NCI-H1417 treated with DMSO at 0.1 percent for 48 hours (cell line): Measurements from ENCODE around the gene POSTN.

ENCODE experiments used
- DNase-seq: peaks from one replicate; lab custom pipeline; 2025; lab: John Stamatoyannopoulos, UW

The POSTN gene

GRCh38 chr13:37598597-37598996 is at the start of gene POSTN:
Gene POSTN, minus strand, starts transcription at chr13:37598768. Its CDS starts 42 bp downstream, at chr13:37598726.
- no peak for DNase-seq

GRCh38 chr13:37647031-37647650 is 48.6 kb upstream of the POSTN start:
- DNase-seq: no peak

- DNase-seq: no peak
Observed at GRCh38 chr13:37646531-37646930, 48.0 kb upstream of the POSTN start.

DNA sequence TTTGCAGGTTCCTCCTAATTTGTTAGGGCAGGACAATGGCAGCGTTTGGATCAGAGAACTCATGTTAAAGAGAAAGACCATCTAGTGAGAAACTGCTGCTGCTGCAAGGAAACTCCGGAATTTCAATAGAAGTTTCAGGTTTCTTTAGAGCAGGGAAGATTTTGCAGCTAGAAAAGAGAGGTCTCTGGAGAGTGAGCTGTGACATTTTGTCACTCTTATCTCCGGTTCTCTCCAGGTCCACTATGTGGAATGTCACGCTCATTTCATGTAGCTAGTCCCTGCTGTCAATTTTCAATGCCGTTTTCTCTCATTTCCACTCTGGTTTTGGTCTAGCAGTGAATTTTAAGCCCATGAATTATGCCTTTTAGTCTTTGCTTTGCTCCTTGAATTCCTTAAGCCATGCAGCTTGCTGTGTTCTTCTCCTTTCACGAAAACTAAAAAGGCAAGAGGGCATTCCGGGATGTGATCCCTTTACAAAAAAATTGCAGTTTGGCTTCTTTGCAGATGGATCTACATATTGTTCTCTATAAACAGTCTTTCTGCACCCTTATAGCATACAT is 46.7 kb upstream of the POSTN start:
- no peak for DNase-seq

DNA sequence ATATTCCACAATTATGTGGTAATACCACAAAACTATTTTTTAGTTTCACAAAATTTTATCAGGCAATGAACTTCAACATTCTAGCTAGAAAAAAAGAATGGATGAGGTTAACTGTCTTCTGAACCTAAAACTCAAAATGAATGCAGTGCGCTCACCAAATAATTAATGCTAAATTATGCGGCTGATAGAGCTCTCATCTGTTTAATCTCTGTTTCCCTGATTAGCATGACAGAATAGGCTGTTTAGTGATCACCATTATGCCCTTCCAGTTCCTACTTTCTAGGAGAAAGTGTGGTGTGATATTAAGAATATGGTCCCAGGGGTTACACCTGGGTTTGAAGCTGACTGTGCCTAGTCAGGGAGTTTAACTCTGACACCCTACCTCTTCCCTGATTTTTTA is 42.8 kb upstream of the POSTN start:
- DNase-seq: no peak

DNA sequence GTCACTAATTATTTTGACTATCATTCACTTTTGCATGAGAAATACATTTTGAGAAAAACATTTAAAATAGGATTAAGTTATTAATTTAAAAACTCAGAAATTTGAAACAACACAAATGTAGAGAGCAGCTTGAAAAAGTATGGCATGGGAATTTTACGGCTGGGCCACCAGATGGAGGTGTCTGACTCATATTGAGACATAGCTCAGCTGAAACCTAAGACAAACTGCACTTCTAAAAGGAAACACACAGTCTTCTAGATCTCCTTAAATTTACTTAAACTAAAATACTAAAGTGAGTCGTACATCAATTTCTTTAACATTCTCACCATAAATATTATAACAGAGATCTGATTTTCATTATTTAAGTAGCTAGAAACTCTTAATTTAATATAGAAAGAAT is 41.9 kb upstream of the POSTN start:
- no peak for DNase-seq

DNA sequence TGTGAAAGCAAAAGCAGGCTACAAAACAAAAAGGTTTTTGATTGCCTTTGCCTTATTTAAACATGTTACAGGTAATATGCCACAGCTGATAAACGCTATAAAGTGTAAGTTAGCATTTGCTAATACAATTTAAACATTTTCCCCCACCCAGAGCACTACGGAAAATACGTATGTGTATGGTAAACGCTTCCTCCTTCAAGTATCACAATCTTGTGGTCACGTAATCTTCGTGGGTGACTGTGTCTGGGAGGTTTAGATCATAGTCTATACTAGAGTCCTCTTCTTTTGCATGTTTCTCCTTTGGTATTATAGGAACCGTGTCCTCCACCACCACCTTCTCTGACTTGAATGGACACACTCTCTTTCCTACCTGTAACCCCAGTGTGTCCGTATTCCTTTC is 38.1 kb upstream of the POSTN start:
- no peak for DNase-seq

GRCh38 chr13:37632294-37632693 is 33.7 kb upstream of the POSTN start:
- DNase-seq: no peak

DNA sequence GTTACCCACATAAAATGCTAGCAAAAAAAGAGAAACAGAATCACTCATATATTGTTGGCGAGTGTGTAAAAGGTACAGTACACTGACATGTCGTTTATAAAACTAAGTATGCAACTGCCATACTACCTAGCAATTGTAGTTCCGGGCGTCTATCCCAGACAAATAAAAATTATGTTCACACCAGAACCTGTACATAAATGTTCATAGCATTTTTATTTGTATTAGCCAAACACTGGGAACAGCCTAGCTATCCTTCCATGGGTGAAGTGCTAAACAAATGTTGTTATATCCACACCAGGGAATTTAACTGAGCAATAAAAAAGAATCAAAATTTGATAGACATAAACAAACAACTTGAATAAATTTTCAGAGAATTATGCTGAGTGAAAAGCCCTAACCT is 28.9 kb upstream of the POSTN start:
- DNase-seq: no peak

DNA sequence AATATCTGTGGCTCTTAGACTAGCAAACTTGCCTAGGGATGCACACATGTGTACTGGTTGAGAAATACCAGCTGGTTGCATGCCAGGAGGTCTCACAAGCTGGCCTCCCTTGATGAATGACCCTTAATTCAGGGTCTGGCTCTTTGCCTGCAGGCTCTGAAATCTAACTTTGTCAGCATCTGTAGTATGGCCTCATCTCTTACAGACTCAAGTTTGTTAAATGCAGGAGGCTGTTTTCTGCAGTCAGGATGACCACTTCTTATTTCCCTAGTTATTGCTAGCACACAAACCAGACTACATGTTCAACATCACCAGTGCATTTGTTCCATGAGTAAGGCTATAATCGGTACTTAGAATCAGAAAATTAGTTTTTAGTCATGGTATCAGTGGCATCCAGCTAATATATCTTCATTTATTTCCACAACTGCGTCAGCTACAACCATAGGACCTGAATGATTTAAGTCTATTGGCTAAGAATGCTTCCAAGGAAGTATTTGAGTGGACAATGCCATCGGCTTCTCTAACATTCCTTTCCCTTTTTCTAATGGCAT is 23.3 kb upstream of the POSTN start:
- no peak for DNase-seq

- DNase-seq: no peak
Observed at GRCh38 chr13:37618554-37618953, 20.0 kb upstream of the POSTN start.

- DNase-seq: no peak
Observed at GRCh38 chr13:37617173-37617572, 18.6 kb upstream of the POSTN start.

GRCh38 chr13:37616131-37616530 is 17.6 kb upstream of the POSTN start:
- DNase-seq: no peak

DNA sequence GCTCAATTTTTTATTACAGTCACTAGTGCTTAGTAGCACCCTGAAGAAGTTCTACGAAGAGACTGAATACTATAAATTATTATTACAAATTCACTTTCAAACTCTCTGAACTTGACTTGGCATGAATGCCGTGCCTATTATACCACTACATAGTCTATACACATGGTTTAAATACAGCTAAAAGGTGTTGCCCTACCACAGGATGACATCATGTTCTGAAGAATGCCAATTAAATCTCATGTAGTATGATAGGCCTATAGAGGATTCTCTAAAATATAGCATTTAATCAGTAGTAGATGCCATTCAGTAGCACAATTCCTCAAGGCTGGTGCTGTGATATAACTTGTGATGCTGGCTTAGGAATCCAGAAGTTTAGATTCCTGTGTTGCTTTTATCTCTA is 16.7 kb upstream of the POSTN start:
- DNase-seq: no peak

DNA sequence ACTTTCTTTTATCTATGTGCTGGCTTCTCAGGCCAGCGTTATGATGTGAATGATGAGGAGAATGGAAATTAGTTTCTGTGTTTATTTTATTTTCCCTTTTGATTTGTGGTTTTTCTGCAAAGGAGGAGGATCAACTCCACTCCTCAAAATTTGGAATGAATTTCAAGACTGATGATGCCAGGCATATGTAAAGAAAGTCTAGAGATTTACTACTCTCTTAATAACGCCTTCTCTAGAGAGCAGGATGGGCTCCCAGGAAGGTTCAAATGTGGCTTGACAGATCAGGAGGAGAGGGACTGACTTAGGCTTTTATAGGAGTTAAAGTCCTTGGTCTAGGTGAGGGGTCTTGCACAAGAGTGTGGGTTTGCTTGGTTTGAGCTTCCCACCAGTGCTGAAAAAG is 15.1 kb upstream of the POSTN start:
- DNase-seq: no peak

DNA sequence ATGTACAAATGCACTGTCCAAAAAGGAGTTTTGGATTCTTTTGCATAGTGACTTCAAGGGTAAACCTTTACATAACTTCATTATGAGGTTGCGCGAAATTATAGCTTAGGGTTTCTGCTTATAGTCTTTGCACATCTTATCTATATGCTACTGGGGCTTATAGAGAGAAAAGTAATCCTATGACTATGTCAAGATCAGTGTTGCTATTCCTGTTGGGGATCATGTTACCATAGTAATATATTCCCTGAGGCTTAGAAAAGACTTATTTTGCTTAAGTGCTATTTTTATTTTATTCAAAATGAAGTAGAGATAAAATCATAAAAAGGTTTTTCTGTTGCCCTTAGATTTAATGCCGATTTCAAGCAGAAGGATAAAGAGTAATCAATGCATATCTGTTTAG is 14.7 kb upstream of the POSTN start:
- no peak for DNase-seq

DNA sequence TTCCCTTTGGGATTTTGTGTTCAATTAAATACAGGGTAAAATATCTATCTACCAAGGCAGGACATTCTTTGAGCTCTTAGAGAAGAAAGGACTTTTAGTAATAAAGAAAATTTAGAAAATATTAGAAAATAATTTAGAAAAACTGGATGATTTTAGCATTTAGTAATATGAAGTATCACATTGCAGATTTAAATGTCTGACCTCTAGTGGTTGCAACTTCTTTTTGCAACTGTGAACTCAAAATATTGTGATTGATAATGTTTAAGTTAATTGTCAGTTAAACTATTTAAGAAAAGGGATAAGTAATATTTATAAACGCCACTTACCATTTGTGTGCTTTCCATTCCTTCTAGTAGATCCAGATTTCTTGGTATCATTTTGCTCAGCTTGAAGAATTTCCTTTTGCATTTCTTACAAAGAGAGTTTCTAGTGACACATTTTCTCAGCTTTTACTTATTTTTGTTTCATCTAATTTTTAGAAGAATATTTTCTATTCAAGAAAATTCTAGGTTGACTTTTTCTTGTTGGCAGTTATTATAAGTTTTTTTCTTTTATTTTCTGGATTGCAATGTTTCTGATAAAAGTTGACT is 10.3 kb upstream of the POSTN start:
- no peak for DNase-seq

- DNase-seq: no peak
Observed at GRCh38 chr13:37602733-37603381, 4.3 kb upstream of the POSTN start.

- DNase-seq: no peak
Observed at GRCh38 chr13:37601648-37602440, 3.3 kb upstream of the POSTN start.

- DNase-seq: no peak
Observed at GRCh38 chr13:37599519-37599918, 951 bp upstream of the POSTN start.

DNA sequence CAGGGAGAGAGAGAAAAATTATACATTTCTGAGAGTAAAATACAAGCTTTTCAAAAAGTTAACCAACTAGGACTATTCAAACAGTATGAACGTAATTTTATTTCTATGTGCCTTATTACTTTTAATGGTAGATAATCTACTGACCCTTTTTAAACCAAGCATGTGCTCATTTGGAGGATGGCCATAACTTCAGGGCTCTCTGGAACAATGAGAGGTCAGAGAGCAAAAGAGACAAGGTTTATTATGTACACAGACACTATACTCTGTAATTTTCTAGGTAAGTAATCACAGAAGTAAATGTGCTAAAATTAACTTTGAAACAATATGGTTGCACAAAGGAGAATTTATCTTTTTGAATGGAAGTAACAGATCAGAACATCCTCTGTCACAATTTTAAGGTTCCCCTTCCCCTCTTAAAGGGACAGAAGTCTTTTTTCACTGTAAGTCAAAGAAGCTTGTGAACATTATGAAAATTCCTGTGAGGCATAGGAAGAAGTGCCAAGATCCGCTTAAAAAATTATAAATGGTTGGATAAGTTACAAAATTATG is 1.0 kb downstream of the POSTN start:
- DNase-seq: no peak

GRCh38 chr13:37596805-37597204 is 1.8 kb downstream of the POSTN start:
- no peak for DNase-seq
